ENCODE data around the gene INSC. TPM values are rescaled to one million over a fixed set of nuclear protein-coding genes. Genes with fewer than 3 reads are reported as not detected.

Gene INSC
- total RNA-seq, 2 donors from 2014 or later: 1.0 TPM; not detected in 1

DNA sequence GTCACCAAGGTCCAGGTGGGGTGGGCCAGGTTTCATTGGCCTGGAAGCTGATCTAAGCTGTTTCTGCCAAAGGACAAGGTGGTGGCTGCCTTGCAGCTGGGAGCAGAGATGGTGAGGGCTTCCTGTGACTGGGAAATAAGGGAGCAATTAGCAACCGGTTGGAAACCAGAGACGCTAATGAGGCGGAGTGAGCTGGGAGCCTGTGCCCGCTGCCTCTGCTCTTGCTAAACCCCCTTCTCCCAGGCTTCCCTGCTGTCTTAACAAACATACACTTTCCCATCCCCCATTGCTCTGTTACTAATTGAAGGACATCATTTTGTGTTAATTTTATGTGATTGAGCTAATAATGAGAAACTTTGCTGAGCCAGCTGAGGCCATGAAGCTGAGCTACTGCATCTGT is 121.8 kb downstream of the INSC start:
- H3K9me3 ChIP-seq: no peaks in the 10 kb centered on the region
- H3K4me3 ChIP-seq: no peak overlapping the region
- no peaks in the 10 kb centered on the region for H3K27me3 ChIP-seq
- DNase-seq (ENCODE audit: low spot score): no peak
- no peaks in the 10 kb centered on the region for H3K36me3 ChIP-seq
- TF ChIP-seq, protein P1, sequence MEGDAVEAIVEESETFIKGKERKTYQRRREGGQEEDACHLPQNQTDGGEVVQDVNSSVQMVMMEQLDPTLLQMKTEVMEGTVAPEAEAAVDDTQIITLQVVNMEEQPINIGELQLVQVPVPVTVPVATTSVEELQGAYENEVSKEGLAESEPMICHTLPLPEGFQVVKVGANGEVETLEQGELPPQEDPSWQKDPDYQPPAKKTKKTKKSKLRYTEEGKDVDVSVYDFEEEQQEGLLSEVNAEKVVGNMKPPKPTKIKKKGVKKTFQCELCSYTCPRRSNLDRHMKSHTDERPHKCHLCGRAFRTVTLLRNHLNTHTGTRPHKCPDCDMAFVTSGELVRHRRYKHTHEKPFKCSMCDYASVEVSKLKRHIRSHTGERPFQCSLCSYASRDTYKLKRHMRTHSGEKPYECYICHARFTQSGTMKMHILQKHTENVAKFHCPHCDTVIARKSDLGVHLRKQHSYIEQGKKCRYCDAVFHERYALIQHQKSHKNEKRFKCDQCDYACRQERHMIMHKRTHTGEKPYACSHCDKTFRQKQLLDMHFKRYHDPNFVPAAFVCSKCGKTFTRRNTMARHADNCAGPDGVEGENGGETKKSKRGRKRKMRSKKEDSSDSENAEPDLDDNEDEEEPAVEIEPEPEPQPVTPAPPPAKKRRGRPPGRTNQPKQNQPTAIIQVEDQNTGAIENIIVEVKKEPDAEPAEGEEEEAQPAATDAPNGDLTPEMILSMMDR (IDR thresholded peaks at IDR 0.05): no peak
- no peak overlapping the region for H3K27ac ChIP-seq
- no peaks in the 10 kb centered on the region for H3K4me1 ChIP-seq

DNA sequence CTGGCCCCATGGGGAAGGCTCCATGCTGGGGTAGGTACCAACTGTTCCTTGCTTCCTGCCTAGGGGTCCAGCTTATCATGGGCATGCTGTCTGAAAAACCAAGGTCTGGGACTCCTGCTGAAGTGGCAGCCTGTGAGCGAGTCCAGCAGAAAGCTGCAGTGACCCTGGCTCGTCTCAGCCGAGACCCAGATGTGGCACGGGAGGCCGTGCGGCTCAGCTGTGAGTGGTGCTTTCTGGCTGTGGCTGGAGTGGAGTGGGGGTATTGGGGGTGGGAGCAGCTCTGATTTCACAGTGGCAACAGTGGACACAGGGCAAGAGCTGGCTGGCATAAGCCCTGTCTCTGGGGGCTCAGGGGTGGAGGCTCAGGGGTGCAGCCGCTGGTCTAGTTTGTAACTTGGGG is 124.1 kb downstream of the INSC start:
- TF ChIP-seq, protein P1 (IDR thresholded peaks at IDR 0.05): no peak
- Histone ChIP-seq H3K4me3 (no peak overlapping the region), H3K27ac (no peak overlapping the region), H3K4me1 (no peaks in the 10 kb centered on the region), H3K36me3 (no peaks in the 10 kb centered on the region), H3K27me3 (no peaks in the 10 kb centered on the region), H3K9me3 (no peaks in the 10 kb centered on the region)
- no peak for DNase-seq (ENCODE audit: low spot score)

DNA sequence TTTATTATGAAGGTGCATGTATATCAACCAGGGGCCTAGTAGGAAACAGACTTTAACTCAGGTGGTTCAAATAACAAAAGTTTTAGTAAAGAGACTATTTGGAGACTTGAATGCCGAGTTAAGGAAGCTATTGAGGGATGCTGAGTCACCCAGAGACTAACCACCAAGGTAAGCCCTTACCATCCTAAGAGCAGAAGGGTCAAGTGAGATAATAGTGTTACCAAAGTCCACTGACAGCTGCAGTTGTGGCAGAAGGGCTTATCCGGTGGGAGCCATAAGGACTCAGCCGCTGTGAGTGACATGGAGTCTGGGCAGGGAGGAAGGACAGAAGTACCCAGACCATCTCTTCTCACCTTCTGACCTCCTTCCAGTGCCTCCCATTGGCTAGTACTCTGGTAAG is 134.0 kb downstream of the INSC start:
- no peak overlapping the region for H3K4me3 ChIP-seq
- no peaks in the 10 kb centered on the region for H3K27me3 ChIP-seq
- no peaks in the 10 kb centered on the region for H3K4me1 ChIP-seq
- TF ChIP-seq, protein P1 (IDR thresholded peaks at IDR 0.05): no peak
- no peak overlapping the region for H3K27ac ChIP-seq
- no peak for DNase-seq (ENCODE audit: low spot score)
- no peaks in the 10 kb centered on the region for H3K36me3 ChIP-seq
- no peaks in the 10 kb centered on the region for H3K9me3 ChIP-seq

DNA sequence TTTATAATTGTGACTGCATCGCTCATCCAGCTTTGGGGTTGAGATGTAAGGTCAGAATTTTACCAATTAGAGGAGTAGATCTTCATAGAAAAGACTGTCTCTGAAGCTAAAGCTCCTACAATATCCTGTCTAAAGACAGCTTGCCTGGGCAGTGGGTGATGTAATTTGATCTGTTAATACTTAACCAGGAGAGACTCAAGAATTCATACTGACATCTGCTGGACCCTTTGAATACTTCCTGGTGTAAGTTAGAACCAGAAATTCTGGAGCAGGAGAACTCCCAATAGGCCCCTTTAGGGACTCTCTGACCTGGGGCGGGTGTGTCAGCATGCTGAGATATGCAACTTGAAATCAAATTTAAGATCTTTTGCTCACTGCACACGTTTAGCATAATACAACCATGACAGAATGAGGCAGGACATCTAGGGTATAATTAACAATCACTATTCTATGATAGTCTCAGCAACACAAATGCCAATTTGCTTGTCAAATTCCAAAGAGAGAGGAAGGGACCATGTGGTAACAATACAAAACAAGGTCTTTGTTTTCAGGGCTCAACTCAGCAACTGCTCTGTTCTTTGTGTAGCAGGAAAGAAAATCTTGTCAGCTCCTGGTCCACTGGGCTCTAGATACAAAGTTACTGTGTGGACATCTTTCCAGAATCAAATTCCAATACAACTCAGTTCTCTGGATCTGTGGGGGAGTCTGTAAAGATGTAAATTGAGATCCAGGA is 143.9 kb downstream of the INSC start:
- no peak overlapping the region for H3K4me3 ChIP-seq
- H3K9me3 ChIP-seq: no peaks in the 10 kb centered on the region
- H3K4me1 ChIP-seq: no peaks in the 10 kb centered on the region
- TF ChIP-seq, protein P1 (IDR thresholded peaks at IDR 0.05): no peak
- H3K27me3 ChIP-seq: no peaks in the 10 kb centered on the region
- DNase-seq (ENCODE audit: low spot score): no peak
- H3K27ac ChIP-seq: no peak overlapping the region
- H3K36me3 ChIP-seq: no peaks in the 10 kb centered on the region

DNA sequence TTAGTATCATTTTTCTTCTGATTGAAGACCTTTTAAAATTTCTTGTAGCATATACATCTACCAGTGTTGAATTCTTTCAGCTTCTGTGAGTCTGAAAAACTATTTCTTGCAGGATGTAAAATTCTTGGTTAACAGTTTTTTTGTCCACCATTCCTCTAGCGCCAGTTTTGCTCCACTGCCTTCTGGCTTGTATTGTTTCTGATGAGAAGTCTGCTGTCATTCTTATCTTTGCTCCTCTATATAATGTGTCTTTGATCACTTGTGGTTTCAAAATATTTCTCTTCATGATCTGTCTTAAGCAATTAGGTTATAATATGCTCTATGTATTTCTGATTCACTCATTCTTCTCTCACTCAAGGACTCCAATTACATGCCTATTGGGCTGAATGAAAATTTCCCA is 152.3 kb downstream of the INSC start:
- Histone ChIP-seq H3K4me1 (no peaks in the 10 kb centered on the region), H3K4me3 (no peak overlapping the region), H3K27ac (no peak overlapping the region), H3K9me3 (peaks cover 0 to 15% of the 10 kb centered on the region in 2 donors), H3K27me3 (no peaks in the 10 kb centered on the region), H3K36me3 (no peaks in the 10 kb centered on the region)
- no peak for DNase-seq (ENCODE audit: low spot score)
- TF ChIP-seq, protein P1 (IDR thresholded peaks at IDR 0.05): no peak

DNA sequence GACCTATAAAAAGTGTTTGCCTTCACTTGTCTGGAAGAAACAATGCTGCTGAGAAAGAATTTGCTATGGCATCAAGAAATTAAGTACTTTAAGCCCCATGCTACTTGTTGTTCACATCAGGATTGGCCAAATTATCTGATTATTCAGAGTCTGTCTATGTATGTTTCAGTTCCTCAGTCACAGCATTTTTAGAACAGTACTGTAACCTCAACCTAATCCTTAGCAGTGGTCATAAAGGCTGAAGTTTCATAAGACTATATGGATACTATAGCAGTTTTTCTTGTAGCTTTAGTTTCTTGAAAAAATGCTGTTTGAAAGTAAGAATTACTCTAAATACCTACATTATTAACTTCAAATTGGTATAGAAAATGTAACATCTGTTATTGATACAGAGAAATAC is 153.9 kb downstream of the INSC start:
- H3K4me3 ChIP-seq: no peak overlapping the region
- TF ChIP-seq, protein P1 (IDR thresholded peaks at IDR 0.05): no peak
- no peak for DNase-seq (ENCODE audit: low spot score)
- peaks cover 0 to 15% of the 10 kb centered on the region in 2 donors for H3K9me3 ChIP-seq
- H3K27ac ChIP-seq: no peak overlapping the region
- H3K27me3 ChIP-seq: no peaks in the 10 kb centered on the region
- no peaks in the 10 kb centered on the region for H3K4me1 ChIP-seq
- no peaks in the 10 kb centered on the region for H3K36me3 ChIP-seq

Data from right atrium auricular region (tissue), 2 donors.